DMS53 treated with DMSO at 0.1 percent for 48 hours (cell line): ENCODE results near the gene ACCSL.
A peak's percentile ranks its signal among the peaks of the same experiment; 100 is the strongest.

Experiments used
- DNase-seq: peaks from one replicate; lab custom pipeline; 2025; ENCODE audit not compliant: unreplicated experiment; lab: John Stamatoyannopoulos, UW

Gene ACCSL

GRCh38 chr11:44095506-44096359 is 48.0 kb downstream of the ACCSL start, which contains the start of gene EXT2:
TSS of gene EXT2 (plus strand) at chr11:44095678. CDS start at chr11:44107713, 12,035 bp downstream.
- peak; percentile 59 for DNase-seq

DNA sequence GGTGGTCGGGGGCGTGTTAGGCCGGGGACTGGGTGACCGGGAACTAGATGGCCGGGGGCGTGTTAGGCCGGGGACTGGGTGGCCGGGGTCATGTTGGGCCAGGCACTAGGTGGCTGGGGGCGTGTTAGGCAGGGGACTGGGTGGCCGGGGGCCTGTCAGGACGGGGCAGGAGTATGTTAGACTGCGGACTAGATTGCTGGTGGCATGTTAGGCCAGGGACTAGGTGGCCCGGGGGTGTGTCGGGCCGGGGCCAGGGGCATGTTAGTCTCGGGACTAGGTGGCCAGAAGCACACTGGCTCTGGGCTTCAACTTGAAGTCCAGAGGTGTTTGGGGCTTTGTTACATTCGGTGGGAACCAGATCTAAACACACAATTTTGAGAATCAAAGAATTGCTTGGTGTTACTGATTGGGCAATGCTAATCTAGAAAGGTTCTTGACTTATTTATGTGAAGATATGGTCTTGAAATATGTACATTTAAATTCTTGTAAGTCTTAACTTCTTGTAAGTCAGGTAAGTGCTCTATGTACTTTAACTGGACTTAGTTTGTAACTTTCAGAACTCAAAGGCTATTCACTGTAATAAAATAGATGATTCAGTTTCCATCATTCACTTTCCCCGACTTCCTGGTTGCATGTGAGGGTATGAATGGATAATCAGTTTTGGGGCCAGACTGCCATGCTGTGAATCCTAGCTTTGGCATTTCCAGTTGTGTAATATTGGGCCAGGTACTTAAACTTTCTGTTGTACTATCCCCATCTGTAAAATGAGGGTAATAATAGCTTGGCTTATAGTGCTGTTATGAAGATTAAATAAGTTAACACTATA is 48.8 kb downstream of the ACCSL start:
- no peak for DNase-seq

GRCh38 chr11:44097821-44098220 is 50.0 kb downstream of the ACCSL start:
- no peak for DNase-seq

GRCh38 chr11:44101098-44101497 is 53.3 kb downstream of the ACCSL start:
- DNase-seq, result no peak

- no peak for DNase-seq
Measured at GRCh38 chr11:44104481-44105294, 56.9 kb downstream of the ACCSL start.

DNA sequence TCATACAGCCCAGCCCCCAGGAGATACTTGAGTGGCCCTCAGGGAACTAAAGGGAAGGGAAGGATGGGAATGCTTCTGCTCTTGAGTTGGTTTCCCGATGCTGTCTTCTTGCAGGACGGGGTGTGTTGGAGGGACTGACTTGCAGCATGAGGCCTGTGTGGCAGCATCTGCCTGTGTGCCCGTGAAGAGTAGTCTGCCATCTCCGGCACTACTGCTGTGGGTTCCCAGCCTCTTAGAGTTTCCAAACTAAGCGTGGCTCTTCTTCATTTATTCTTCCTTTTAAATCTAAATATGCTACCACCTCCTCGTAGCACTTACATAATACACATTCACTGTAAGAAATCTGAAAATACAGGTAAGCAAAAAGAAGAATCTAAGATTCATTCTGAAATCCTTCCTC is 60.5 kb downstream of the ACCSL start:
- DNase-seq, result no peak
